GM18520 (cell line): Measurements from ENCODE around the gene STARD3.

Source experiments
- ATAC-seq: cut with Tn5 transposase; IDR thresholded peaks from one replicate; pipeline ENCODE4 v1.9.1; 2021; ENCODE audit not compliant: unreplicated experiment

STARD3 gene

GRCh38 chr17:39603304-39604016 is 33.5 kb upstream of the STARD3 start:
- ATAC-seq: no peak

- no peak for ATAC-seq
These were observed 31.9 kb upstream of the STARD3 start for GRCh38 chr17:39604911-39605491.

DNA sequence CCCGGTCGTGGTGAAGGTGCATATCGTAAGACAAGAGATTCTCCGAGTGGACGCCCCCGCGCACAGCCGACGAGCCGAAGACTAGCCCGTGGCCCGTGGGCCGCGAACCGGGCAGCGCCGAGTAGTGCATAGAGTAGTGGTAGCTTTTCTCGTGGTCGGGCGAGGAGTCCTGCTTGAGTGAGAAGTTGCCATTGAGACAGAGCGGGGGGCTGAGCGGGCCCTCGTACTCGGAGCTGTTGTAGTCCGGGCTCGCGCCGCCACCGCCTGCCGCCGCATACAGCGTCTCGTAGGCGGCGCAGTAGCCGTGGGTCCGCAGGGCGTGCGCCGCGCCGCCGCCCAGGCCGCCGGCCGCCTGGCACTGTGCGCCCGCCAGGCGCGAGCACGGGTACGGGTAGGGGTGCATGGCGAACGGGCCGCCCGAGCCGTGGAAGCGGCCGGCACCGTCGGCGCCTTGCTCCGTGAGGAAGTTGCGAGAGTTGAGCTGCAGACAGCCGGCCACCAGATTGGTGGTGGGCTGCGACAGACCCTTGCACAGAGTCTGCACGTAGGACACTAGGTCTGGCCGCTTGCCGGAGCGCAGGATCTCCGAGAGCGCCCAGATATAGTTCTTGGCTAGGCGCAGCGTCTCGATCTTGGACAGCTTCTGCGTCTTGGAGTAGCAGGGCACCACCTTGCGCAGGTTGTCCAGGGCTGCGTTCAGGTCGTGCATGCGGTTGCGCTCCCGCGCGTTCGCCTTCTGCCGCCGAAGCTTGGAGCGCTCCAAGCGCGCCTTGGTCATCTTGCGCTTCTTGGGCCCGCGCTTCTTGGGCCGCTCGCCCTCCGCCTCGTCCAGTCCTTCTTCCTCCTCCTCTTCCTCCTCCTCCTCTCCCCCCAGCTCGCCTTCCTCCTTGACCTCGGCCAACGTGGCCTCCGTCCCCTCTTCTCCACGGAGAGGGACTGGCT is 31.2 kb upstream of the STARD3 start:
- ATAC-seq: no peak

GRCh38 chr17:39606434-39607056 is 30.4 kb upstream of the STARD3 start:
- ATAC-seq: no peak

DNA sequence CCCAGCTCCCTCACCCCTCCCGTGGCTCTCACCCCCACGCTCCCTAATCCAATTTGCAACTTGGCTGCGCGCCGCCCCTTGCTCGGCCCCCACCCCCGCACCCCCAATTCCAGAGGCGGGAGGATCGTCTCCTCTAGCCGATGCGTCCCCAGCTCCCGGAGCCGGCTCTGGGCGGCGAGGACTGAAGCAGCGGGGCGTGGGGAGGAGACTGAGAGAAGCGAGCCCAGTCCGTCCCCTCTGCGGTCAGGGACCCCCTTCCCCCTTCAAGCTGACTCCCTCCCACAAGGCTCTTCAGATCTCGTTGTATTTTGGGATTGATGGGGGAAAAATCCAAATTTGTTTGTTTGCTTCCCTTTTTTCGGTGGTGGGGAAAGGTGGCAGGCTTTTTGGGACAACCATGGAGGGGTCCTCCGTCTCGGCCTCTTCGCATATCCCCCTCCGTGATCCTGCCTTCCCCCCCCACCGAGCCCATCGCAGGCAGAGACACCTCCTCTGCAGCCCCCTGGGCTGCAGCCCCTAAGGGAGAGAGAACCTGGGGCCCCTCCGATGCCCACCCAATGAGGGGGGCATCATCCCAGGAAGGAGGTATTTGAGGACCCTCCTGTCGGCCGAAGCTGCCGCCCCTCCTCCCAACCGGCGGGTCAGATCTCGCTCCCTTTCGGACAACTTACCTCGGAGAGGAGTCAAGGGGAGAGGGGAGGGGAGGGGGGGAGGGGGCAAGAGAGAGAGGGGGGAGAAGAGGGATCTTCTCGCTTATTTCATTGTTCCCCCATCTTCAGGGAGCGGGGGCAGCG is 29.7 kb upstream of the STARD3 start:
- ATAC-seq: no peak

DNA sequence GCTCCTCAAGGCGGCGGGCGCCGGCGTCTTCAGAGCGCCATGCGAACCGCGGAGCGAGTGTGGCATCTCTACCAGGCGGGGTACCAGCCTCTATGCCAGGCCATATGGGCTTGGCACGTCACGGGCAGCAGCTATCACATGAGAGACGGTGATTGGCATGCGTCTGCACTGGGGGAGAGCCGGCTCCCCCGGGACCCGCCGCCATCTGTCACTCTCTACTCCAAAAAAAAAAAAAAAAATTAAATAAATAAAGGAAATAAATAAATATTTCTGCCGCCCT is 29.2 kb upstream of the STARD3 start, which contains the start of gene NEUROD2:
Gene NEUROD2 (minus strand): TSS at position 70 of the 280 bp plus-strand sequence. CDS start 1,321 bp downstream, outside the sequence.
- ATAC-seq: no peak

DNA sequence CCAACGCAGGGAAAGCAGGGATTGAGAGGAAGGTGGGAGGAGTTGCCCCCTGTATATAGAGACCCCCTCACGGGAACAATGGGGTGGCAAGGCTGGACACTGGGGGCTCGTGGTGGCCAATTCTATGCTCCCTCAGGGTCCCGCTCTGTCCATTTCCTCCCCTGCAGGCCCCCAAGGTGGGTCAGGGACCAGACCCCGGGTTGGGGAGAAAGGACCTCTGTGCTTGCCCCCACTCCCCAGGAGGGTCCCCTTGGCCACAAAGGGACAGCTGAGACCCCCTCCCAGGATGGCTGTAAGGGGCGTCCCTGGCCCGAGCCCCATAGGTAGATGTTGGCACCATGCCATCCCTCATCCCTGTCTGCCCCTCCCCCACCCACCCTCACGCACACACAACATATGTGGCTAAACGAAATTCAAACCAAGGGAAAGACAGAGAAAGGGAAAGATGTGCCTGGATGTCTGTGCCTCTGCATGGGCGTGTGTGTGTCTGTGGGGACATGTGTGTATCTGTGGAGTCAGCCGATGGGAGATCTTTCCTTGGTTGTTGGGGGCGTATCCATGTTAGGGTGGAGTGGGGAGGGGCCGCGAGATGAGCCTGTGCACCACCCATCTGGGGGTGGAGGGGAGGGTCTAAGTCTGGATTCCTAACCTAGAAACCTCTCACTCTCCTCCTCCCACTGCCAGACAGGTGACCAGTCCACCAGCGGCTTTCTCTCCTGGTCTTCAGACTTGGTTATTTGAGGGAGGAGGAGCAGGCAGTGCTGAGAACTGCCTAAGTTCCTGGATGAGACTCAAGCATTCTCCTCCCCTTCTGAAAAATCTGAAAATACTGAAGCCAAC is 28.6 kb upstream of the STARD3 start:
- ATAC-seq: no peak

DNA sequence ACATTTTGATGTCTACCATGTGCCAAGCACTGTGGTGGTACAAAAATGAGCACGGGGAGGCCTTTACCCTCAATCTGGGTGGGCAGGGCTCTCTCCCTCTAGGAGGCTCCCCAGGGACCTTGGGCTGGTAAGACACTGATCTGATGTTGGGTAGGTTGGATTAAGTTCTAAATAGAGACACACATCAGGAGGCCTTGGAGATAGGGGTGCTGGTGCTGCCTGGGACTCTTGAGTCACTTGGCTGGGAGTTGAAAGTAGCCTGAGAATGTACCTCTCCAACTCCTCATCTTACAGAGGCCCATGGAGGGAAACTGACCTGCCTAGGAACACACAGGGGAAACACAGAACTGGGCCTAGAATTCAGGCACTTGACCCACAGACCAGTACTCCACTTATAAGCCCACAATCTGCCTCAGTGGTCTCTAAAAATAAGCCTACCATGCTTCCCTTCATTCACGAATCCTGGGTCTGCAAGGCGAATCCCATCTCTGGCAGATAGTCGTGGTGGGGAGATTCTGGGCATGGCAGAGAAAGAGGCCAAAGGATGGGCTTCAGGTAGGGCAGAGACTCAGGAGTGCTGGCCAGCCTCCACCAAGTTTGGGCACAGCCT is 27.4 kb upstream of the STARD3 start:
- ATAC-seq: no peak

- ATAC-seq: no peak
These were observed 25.4 kb upstream of the STARD3 start for GRCh38 chr17:39611401-39612112.

- no peak for ATAC-seq
These were observed 24.6 kb upstream of the STARD3 start for GRCh38 chr17:39612291-39612894.

DNA sequence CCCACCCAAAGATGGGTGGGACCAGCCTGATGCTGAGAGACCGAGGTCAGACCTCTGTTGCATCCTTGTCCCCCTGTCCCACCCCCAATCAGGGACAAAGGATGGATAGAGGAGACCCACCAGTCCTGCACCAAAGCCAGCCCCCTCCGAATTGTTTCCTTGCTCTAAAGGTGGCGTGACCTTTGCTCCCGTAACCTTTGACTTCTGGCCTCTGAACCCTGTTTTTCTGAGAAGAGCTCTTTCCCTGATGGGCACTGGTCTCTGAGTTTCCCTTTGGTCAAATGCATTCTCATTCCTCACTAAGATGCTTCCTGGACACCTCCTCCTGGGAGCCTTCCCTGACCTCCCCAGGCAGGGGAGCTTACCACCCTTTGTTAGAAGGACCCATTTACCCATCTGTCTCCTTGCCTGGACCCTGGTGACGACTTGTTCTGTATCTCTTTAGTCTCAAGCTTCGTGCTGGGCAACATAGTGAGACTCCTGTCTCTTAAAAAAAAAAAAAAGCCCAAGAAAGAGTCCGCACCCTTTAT is 23.9 kb upstream of the STARD3 start:
- no peak for ATAC-seq

GRCh38 chr17:39614545-39615157 is 22.3 kb upstream of the STARD3 start:
- ATAC-seq: no peak

DNA sequence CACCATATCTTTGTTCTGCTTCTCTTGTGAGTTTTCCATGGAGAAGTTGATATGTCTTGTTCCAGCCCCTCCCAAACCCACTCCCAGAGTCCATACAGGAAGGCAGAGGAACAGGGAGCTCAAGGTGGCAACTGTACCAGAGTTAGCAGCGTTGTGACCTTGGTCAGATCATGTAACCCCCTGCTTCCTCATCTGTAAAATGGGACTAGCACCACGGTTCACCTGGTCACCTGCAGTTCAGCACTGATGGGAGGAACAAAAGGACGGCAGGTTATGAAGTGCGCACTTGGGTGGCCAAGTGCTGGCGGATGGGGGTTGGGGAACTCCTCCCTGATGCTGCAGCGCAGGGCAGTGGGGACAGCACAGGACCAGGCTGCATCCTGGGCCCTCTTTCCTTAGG is 21.5 kb upstream of the STARD3 start:
- ATAC-seq: no peak

GRCh38 chr17:39617100-39617445 is 19.9 kb upstream of the STARD3 start:
- no peak for ATAC-seq

DNA sequence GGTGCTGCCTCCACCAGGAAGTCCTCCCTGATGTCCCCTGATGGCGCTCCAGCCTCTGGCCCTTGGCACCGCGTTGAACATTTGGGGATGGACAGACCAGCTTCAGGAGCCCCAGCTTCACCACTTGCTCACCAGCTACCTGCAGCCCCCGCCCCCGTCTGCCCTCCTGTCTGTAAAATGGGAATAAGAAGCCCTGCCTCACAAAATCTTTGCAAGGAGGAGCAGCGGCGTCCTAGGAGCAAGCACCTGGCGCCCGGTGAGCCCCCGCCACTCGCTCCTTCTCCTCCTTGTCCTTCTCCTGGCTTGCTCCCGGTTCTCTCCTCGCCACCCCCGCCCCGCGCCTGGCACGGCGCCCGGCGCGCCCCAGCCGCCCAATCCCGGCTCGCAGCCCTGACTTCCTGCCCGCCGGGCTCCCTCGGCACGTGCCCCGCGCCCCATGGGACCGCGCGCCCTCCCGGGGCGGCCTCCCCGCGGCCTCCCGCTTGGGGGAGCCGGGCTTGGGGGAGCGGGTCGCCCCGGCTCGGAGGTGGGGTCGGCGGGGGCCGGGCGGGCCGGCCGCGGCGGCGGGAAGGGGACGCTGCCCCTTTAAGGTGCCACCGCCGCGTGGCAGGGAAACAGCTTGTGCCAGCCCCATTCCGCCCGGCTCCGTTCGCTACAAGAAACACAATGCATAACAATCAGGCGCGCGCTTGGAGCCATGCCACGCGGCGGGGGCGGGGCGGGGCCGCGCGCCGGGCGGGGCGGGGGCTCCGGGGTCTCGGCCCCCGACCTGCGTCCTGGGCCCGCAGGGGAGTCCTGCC is 19.3 kb upstream of the STARD3 start:
- no peak for ATAC-seq

- no peak for ATAC-seq
These were observed 18.6 kb upstream of the STARD3 start for GRCh38 chr17:39618246-39618913.
